ENCODE measurements around the gene COX4I1. TPM values are rescaled to one million over a fixed set of nuclear protein-coding genes. Genes with fewer than 3 reads are reported as not detected.

The COX4I1 gene
- total RNA-seq, 1 donor from 2014 or later: 552 TPM

DNA sequence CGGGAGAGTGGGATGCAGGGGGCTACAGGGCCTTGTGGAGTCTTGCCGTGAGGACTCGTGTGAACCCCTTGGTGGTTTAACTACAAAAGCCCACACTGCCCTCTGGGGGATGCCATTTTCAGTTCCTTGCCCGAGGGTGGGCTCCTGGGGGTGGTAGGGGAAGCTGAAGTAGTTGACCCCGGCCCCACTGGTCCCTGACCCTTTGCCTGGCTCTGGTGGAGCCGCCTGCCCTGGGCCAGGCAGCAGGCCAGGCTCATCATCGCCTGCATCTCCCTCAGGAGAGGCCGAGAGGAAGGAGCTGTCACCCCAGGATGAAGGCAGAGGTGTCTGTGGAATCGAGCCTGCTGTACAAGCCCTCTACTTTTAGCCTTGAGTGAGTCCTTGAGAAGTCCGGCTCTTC lies 10.2 kb downstream of the COX4I1 start:
- DNase-seq (ENCODE audit: low spot score): no peak
- H3K27me3 Mint-ChIP-seq (ENCODE audit: unreplicated experiment): peaks cover 4% of the 10 kb centered on the region
- H3K27ac Mint-ChIP-seq (ENCODE audit: unreplicated experiment): no peak overlapping the region
- no peaks in the 10 kb centered on the region for H3K4me1 Mint-ChIP-seq (ENCODE audit: unreplicated experiment)
- no peaks in the 10 kb centered on the region for H3K9me3 Mint-ChIP-seq (ENCODE audit: unreplicated experiment)
- H3K4me3 Mint-ChIP-seq (ENCODE audit: unreplicated experiment): no peak overlapping the region
- H3K36me3 Mint-ChIP-seq (ENCODE audit: low read depth, unreplicated experiment): peaks cover 28% of the 10 kb centered on the region
- TF ChIP-seq, protein P1, sequence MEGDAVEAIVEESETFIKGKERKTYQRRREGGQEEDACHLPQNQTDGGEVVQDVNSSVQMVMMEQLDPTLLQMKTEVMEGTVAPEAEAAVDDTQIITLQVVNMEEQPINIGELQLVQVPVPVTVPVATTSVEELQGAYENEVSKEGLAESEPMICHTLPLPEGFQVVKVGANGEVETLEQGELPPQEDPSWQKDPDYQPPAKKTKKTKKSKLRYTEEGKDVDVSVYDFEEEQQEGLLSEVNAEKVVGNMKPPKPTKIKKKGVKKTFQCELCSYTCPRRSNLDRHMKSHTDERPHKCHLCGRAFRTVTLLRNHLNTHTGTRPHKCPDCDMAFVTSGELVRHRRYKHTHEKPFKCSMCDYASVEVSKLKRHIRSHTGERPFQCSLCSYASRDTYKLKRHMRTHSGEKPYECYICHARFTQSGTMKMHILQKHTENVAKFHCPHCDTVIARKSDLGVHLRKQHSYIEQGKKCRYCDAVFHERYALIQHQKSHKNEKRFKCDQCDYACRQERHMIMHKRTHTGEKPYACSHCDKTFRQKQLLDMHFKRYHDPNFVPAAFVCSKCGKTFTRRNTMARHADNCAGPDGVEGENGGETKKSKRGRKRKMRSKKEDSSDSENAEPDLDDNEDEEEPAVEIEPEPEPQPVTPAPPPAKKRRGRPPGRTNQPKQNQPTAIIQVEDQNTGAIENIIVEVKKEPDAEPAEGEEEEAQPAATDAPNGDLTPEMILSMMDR (IDR thresholded peaks at IDR 0.05; ENCODE audit: unreplicated experiment): no peak

DNA sequence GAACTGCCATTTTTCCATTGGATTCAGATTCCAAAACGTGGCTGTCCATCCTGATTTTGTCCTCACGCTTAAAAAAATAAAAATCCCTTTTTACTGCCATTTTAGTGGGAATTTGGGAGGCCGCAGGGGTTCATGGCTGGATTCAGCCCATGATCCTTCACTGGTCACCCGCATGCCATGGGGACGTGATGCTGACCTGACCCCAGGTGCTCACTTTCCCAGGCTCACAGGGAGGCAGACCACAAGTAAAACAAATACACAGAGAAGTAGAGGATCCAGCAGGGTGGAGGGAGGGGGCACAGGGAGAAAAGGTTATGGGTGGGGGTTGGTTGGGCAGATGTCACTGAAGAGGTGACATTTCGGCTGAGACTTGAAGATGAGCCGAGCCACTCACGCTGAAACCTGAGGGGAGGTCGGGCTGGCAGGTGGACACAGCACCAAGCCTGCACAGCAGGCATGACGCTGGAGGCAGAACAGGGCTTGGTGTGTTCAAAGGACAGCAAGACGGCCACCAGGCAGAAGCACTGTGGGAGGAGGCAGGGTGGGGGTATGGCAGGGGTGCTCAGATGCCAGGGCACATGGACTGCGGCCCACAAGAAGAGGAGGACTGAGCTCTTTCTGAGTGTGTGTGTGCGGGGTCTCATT lies 10.7 kb downstream of the COX4I1 start:
- no peak for DNase-seq (ENCODE audit: low spot score)
- Mint-ChIP-seq H3K4me1 (ENCODE audit: unreplicated experiment) (no peaks in the 10 kb centered on the region), H3K9me3 (ENCODE audit: unreplicated experiment) (no peaks in the 10 kb centered on the region), H3K27ac (ENCODE audit: unreplicated experiment) (no peak overlapping the region), H3K36me3 (ENCODE audit: low read depth, unreplicated experiment) (peaks cover 24% of the 10 kb centered on the region), H3K4me3 (ENCODE audit: unreplicated experiment) (no peak overlapping the region), H3K27me3 (ENCODE audit: unreplicated experiment) (peaks cover 4% of the 10 kb centered on the region)
- TF ChIP-seq, protein P1 (IDR thresholded peaks at IDR 0.05; ENCODE audit: unreplicated experiment): no peak

DNA sequence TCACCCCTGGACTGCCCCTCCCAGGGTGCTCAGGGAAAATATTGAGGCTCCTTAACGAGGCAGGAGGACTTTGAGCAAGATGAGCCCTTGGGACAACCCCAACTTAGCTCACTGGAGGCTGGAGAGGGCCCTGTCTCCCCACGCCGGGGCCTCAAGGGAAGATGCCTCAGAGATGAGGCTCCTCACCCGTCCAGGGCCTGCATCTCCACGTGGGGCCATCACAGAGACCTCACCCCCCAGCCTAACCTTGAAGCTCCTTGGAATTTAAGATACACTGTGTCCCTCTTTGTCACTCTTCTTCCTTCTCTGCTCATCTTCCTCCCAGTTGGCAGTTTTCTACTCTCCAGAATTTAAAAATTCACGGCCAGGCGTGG lies 11.2 kb downstream of the COX4I1 start:
- Mint-ChIP-seq H3K27ac (ENCODE audit: unreplicated experiment) (no peak overlapping the region), H3K9me3 (ENCODE audit: unreplicated experiment) (no peaks in the 10 kb centered on the region), H3K4me1 (ENCODE audit: unreplicated experiment) (no peaks in the 10 kb centered on the region), H3K27me3 (ENCODE audit: unreplicated experiment) (peaks cover 4% of the 10 kb centered on the region), H3K4me3 (ENCODE audit: unreplicated experiment) (no peak overlapping the region), H3K36me3 (ENCODE audit: low read depth, unreplicated experiment) (peaks cover 19% of the 10 kb centered on the region)
- TF ChIP-seq, protein P1 (IDR thresholded peaks at IDR 0.05; ENCODE audit: unreplicated experiment): no peak
- no peak for DNase-seq (ENCODE audit: low spot score)

DNA sequence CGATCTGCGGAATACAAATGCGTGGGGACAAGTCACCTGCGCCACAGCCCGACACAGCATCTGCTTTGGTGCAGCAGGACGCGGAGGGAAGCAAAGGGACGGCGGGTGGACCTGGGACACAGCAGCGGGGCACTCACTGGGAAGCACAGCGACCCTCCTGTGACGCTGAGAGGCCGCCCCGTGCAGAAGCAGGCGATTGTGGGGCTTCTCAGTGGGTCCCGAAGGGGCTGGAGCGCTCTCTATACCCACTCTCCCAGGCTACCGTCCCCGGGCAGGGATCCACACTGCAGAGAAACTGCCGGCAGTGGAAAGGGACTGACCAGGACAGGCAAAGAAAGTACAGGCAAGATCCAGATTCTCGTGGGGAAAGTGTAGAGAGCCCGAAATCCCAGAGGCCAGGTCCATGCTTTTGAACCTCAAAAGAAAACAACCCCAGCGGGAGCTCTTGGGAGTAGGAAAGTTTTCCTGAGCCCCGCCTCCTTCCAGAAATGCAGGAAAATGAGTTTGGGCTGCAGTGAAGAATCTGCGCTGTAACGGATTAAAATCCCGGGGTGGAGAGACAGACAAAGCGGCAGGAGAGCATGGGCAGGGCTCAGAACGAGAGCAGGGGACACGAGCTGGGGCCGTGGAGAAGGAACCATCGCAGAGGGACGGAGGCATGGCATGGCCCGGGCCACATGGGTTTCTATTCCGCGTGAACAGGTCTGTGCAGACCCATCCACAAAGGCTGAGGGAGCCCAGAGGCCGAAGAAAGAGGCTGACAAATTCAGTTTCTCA lies 12.7 kb downstream of the COX4I1 start:
- no peak overlapping the region for H3K4me3 Mint-ChIP-seq (ENCODE audit: unreplicated experiment)
- peaks cover 4% of the 10 kb centered on the region for H3K27me3 Mint-ChIP-seq (ENCODE audit: unreplicated experiment)
- no peaks in the 10 kb centered on the region for H3K4me1 Mint-ChIP-seq (ENCODE audit: unreplicated experiment)
- H3K27ac Mint-ChIP-seq (ENCODE audit: unreplicated experiment): no peak overlapping the region
- no peaks in the 10 kb centered on the region for H3K9me3 Mint-ChIP-seq (ENCODE audit: unreplicated experiment)
- TF ChIP-seq, protein P1 (IDR thresholded peaks at IDR 0.05; ENCODE audit: unreplicated experiment): no peak
- DNase-seq (ENCODE audit: low spot score): no peak
- H3K36me3 Mint-ChIP-seq (ENCODE audit: low read depth, unreplicated experiment): peaks cover 4% of the 10 kb centered on the region

Data from endothelial cell (in vitro differentiated cells).